C4-2B (cell line): ENCODE measurements around the gene PTPMT1.

Source experiments
- H3K27ac ChIP-seq: fragments of 450-650 bp; 2 replicates; pipeline ENCODE4 v1.5.1; 2017
- CTCF ChIP-seq: fragments of 450-650 bp; conservative IDR thresholded peaks from 2 replicates; pipeline ENCODE4 v1.5.1; 2017; ENCODE audit warnings: mild to moderate bottlenecking
- ZFX ChIP-seq: fragments of 450-650 bp; IDR thresholded peaks from 2 replicates; pipeline ENCODE4 v1.6.1; 2017

Gene PTPMT1

GRCh38 chr11:47593934-47594855 lies 28.8 kb downstream of the PTPMT1 start, which contains the start of gene C1QTNF4:
Gene C1QTNF4, minus strand, starts transcription at chr11:47594411. Its CDS starts 3,601 bp downstream, at chr11:47590810.
- TF ChIP-seq CTCF = no peak
- no peak for TF ChIP-seq ZFX
- H3K27ac ChIP-seq = no peak within 1 kb of the TSS

DNA sequence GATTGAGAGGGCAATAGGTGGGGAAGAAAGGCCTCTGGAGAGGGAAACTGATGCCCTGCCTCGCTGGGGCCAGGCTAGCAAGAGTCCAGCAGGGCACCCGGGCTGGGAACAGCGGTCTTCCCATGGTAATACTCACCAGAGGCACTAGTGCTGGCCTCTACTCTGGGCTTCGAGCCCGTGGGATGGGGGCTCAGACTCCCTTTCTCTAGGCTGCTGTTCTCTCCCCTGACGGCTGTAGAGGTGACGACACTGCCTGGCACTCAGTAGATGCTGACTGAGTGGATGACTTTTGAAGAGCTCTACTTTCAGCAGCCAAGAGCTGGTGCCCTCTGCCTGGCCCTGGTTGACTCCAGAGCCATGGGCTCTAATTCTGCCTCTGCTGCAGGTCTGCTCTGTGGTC lies 29.6 kb downstream of the PTPMT1 start:
- TF ChIP-seq ZFX = no peak
- TF ChIP-seq CTCF = no peak
- H3K27ac ChIP-seq = no peak overlapping the region

DNA sequence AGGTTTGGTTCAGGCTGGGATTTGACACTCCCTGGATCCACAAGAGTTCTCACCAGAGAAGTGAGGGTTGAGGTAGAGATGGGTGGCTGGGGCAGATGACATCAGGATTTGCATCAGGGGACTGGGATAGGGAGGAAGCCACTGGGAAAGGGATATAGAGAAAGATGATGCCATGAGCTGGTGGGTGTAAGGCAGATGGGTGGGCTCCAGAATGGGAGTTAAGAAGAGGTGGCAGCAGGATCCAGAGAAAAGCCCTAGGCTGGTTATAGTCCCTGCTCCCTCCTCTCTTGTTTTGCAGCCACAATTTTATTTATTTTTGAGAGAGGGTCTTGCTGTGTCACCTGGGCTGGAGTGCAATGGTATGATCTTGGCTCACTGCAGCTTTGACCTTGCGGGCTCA lies 30.6 kb downstream of the PTPMT1 start:
- no peak overlapping the region for H3K27ac ChIP-seq
- TF ChIP-seq ZFX = no peak
- no peak for TF ChIP-seq CTCF

DNA sequence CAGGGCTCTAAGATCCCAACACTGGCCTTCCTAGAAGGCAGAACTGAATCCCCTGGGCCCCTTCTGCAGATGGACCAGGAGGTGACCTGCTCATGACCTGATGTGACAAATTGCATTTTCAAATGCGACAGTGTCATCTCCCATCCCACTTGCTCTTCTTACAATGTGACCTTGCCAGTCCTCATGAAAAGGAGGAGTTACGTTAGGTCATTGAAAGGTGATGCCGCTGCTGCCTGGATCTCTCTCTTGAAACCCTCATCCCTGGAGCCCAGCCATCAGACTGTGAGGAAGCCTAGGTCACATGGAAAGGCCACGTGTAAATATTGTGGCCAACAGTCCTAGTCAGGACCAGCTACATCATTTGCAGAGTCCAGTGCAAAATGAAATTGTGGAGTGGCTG lies 34.5 kb downstream of the PTPMT1 start:
- no peak overlapping the region for H3K27ac ChIP-seq
- no peak for TF ChIP-seq CTCF

GRCh38 chr11:47603295-47603694 lies 37.9 kb downstream of the PTPMT1 start:
- TF ChIP-seq CTCF = no peak
- no peak for TF ChIP-seq ZFX
- no peak overlapping the region for H3K27ac ChIP-seq

- H3K27ac ChIP-seq = no peak overlapping the region
- TF ChIP-seq CTCF (no peak), ZFX (no peak)
Measured at GRCh38 chr11:47605921-47606320, 40.5 kb downstream of the PTPMT1 start.

- TF ChIP-seq CTCF = no peak
- TF ChIP-seq ZFX = no peak
- no peak overlapping the region for H3K27ac ChIP-seq
Measured at GRCh38 chr11:47606731-47607130, 41.3 kb downstream of the PTPMT1 start.
